ENCODE results near the gene KIAA0040. TPM values are rescaled to one million over a fixed set of nuclear protein-coding genes. Genes with fewer than 3 reads are reported as not detected.

KIAA0040 gene
- total RNA-seq, 1 experiment from 2014 or later, result 5.0 TPM

DNA sequence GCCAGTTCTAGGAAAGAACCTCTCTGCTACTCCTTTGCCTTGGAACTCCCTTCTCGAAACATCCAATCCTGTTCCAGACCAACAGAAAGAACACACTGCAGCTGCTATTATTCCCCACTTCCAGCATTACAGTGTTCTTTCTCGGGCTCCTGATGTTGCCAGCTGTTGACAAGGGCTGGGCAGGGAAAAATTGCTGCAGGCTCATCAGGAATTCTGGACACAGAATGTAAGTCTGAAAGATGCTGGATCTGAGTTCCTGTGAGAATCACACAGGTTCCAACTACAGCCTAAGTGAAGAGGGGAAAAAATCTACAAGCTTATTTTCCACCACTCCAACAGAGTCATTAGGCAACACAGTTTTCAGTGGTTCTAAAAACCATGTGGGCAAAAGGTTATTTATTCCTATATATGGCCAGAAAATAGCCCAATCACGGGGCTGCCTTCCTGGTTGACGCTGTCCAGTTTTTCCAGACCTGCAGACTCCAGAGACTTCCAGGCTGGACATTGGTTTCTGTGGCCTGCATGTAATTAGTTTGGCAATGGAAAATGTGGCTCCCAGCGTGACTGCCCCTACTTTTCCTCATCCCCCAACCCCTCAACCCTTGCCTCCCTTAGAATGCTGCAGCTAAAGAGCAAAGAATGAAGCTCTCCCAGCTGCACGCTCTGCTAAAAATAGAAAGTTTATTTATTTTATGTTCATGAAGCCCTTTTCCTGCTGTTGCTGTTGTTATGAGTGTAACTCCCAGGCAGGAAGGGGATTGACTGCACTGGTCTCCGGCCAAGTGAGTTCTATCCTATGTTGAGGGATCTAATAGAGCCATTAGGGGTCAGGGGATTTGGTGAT, 8.3 kb upstream of the KIAA0040 start:
- no peak overlapping the region for H2BK120ac ChIP-seq (ENCODE audit: low read depth, low read length, poor library complexity, severe bottlenecking)
- H2BK20ac ChIP-seq (ENCODE audit: low read depth, low read length, poor library complexity, severe bottlenecking), result no peak overlapping the region
- peaks cover 4 to 5% of the 10 kb centered on the region in 2 experiments; a peak in 1 of 4 replicates for H3K4me1 Mint-ChIP-seq
- H2BK5ac ChIP-seq (ENCODE audit: insufficient read length, low read length), result no peak overlapping the region
- DNase-seq, result no peak
- H3K27me3 Mint-ChIP-seq (ENCODE audit: low read depth), result peaks cover 5% of the 10 kb centered on the region
- no peaks in the 10 kb centered on the region for H3K79me2 ChIP-seq (ENCODE audit: insufficient read depth, low read length)
- no peak overlapping the region for H3K56ac ChIP-seq (ENCODE audit: insufficient read length, low read depth, low read length)
- no peak overlapping the region for H4K8ac ChIP-seq (replicated peaks; ENCODE audit: insufficient read length, low read depth, low read length)
- H3K4me1 ChIP-seq (ENCODE audit: insufficient read depth, low read length), result no peaks in the 10 kb centered on the region
- no peak overlapping the region for H4K91ac ChIP-seq (ENCODE audit: insufficient read length, low read depth, low read length)
- H3K14ac ChIP-seq (ENCODE audit: insufficient read depth, low read length), result no peak overlapping the region
- H2BK12ac ChIP-seq (ENCODE audit: insufficient read length, low read depth, low read length), result no peak overlapping the region
- H3K9me3 ChIP-seq (ENCODE audit: control insufficient read depth, low read depth, low read length), result no peaks in the 10 kb centered on the region
- WGBS (ENCODE audit: extremely low coverage, insufficient read length, low lambda C conversion rate), result no CpG with 5 or more reads among the region's 7 CpGs
- H3K4me2 ChIP-seq (ENCODE audit: insufficient read depth, insufficient read length, low read length), result no peak overlapping the region
- no peak overlapping the region for H3K9ac ChIP-seq (ENCODE audit: extremely low read depth, insufficient read length, low read length)
- no peak overlapping the region for H3K4me3 Mint-ChIP-seq
- no peak overlapping the region for H2AFZ ChIP-seq (ENCODE audit: low read length)
- H4K5ac ChIP-seq (ENCODE audit: insufficient read length, low read depth, low read length), result no peak overlapping the region
- no peak overlapping the region for H3K23ac ChIP-seq (ENCODE audit: insufficient read length, low read depth, low read length)
- no peaks in the 10 kb centered on the region for H3K9me3 Mint-ChIP-seq
- H3K27ac Mint-ChIP-seq, result peak overlapping the region in 1 of 3 experiments; percentile 90; a peak in 1 of 7 replicates
- H3K27me3 ChIP-seq (ENCODE audit: insufficient read depth, low read length), result no peaks in the 10 kb centered on the region
- H3K4ac ChIP-seq (ENCODE audit: low read depth, low read length), result no peak overlapping the region
- no peak overlapping the region for H3T11ph ChIP-seq (ENCODE audit: low read length)
- H3K27ac ChIP-seq (ENCODE audit: insufficient read length, low read depth, low read length), result no peak overlapping the region
- no peaks in the 10 kb centered on the region for H3K79me1 ChIP-seq (ENCODE audit: insufficient read depth, low read depth, low read length, poor library complexity, severe bottlenecking)
- no peaks in the 10 kb centered on the region for H4K20me1 ChIP-seq (ENCODE audit: control insufficient read depth, insufficient read depth, insufficient read length)
- no peak overlapping the region for H2BK15ac ChIP-seq (ENCODE audit: low read depth, low read length)
- TF ChIP-seq, protein P1, sequence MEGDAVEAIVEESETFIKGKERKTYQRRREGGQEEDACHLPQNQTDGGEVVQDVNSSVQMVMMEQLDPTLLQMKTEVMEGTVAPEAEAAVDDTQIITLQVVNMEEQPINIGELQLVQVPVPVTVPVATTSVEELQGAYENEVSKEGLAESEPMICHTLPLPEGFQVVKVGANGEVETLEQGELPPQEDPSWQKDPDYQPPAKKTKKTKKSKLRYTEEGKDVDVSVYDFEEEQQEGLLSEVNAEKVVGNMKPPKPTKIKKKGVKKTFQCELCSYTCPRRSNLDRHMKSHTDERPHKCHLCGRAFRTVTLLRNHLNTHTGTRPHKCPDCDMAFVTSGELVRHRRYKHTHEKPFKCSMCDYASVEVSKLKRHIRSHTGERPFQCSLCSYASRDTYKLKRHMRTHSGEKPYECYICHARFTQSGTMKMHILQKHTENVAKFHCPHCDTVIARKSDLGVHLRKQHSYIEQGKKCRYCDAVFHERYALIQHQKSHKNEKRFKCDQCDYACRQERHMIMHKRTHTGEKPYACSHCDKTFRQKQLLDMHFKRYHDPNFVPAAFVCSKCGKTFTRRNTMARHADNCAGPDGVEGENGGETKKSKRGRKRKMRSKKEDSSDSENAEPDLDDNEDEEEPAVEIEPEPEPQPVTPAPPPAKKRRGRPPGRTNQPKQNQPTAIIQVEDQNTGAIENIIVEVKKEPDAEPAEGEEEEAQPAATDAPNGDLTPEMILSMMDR (conservative IDR thresholded peaks at IDR 0.05), result no peak
- H3K23me2 ChIP-seq (ENCODE audit: insufficient read length, low read depth, low read length, poor library complexity, severe bottlenecking), result no peaks in the 10 kb centered on the region
- no peaks in the 10 kb centered on the region for H3K36me3 Mint-ChIP-seq (ENCODE audit: insufficient read depth in 1 of 3, low read depth in 3 of 3)
- no peak overlapping the region for H2AK5ac ChIP-seq (ENCODE audit: insufficient read length, low read length)
- no peak overlapping the region for H3K18ac ChIP-seq (ENCODE audit: insufficient read length, low read depth, low read length)

Measured in H9 (cell line).